Hematopoietic multipotent progenitor cell (in vitro differentiated cells): ENCODE measurements around the gene KYAT1. TPM values are rescaled to one million over a fixed set of nuclear protein-coding genes. Genes with fewer than 3 reads are reported as not detected.

Experiments used
- DNase-seq, 3 donors: peaks; one replicate each; pipeline ENCODE4 v3.0.0-alpha.2; 2011 to 2015; ENCODE audit warnings: low read depth in 2 of 3, low spot score in 2 of 3
- total RNA-seq: library from RNA; depleted of rRNA; stranded (reverse); fragments of >200 nt; gene quantifications from one replicate; pipeline ENCODE4 v1.2.3, GENCODE V29; 2012

The KYAT1 gene
- total RNA-seq, 1 donor = 12.1 TPM

DNA sequence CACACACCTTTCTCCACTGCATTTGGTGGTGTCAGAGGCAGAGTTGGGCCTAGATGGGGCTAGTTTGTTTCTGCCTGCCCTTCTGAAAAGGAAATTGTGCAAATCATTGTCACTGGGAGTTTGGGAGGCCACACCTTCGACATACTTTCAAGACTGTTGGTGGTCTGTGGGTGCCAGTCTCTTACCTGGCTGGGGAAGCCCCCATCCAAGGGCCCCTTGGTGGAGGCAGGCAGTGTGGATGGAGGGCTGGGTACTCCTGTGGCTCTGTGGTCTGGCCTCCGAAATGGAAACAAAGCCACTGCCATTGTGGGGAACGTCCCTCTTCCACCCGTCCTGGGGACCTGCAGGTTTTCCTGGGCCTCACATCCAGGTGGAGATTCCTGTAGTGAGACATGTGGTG lies 28.1 kb upstream of the KYAT1 start:
- DNase-seq = no peak

DNA sequence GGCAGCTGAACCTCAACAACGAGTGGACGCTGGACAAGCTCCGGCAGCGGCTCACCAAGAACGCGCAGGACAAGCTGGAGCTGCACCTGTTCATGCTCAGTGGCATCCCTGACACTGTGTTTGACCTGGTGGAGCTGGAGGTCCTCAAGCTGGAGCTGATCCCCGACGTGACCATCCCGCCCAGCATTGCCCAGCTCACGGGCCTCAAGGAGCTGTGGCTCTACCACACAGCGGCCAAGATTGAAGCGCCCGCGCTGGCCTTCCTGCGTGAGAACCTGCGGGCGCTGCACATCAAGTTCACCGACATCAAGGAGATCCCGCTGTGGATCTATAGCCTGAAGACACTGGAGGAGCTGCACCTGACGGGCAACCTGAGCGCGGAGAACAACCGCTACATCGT lies 26.6 kb upstream of the KYAT1 start:
- no peak for DNase-seq

DNA sequence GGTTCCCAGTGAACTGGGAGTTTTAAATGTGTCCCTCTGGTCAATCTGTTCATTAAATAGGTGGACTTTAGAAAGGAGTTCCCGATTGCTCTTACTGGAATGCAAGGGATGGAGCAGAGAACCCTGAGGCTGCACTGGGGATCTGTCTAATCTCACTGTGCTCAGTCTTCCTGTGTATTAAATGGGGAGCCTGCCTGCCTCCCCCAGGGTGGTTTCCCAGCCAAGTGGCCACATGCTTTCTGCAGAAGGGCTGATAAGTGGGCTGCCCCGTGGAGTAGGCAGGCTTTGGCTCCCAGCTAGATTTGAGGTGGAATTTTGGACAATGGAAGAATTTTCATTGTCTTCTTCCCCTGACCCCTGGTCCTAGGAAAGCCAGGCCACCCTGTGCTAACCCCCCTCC lies 25.0 kb upstream of the KYAT1 start:
- DNase-seq = no peak

DNA sequence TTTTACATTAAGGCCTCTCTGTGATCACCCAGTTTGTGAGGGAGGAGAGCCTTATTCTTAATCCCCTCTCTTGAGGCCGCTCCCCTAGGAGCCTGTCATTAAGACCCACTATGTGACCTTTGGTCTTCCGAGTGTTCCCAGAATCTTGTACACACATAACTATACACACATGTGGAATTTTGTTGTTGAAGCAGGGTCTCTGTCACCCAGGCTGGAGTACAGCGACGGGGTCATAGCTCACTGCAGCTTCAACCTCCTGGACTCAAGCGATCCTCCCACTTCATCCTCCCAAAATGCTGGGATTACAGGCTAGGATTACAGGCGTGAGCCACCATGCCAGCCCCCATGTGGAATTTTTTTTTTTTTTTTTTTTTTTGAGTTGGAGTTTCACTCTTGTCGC lies 24.2 kb upstream of the KYAT1 start:
- no peak for DNase-seq

DNA sequence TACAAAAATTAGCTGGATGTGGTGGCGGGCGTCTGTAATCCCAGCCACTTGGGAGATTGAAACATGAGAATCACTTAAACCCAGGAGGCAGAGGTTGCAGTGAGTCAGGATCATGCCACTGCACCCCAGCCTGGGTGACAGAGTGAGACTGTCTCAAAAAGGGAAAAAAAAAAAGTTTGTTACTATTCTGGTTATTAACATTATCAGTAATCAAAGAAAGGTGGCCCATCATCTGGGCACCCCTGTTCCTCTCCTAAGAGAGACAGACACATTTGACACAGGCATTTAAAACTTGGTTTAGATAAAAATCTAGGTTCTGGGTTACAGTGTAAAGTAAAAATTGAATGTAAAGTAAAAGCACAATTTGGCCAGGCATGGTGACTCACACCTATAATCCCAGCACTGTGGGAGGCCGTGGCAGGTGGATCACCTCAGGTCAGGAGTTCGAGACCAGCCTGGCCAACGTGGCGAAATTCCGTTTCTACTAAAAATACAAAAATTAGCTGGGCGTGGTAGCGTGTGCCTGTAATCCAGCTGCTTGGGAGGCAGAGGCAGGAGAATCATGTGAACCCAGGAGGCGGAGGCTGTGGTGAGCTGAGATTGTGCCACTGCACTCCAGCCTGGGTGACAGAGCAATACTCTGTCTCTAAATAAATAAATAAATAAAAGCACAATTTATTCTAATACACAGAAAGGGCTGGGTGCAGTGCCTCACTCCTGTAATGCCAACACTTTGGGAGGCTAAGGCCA lies 22.3 kb upstream of the KYAT1 start:
- no peak for DNase-seq

DNA sequence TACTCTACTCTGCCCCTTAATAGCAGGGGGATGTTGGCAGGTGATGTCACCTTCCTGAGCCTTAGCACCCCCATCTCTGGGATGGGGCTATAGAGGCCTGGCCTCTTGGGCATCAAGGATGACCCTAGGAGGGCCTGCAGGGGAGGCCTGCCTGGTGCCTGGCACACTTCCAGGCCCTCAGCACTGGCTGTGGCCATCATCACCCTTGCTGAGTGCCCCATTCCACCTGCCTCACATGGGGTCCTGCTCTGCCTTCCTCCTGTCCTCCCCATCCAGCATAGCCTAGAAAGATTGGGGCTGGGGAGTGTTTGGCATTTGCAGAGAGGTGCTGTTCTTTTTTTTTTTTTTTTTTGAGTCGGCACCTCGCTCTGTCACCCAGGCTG lies 21.3 kb upstream of the KYAT1 start:
- no peak for DNase-seq

DNA sequence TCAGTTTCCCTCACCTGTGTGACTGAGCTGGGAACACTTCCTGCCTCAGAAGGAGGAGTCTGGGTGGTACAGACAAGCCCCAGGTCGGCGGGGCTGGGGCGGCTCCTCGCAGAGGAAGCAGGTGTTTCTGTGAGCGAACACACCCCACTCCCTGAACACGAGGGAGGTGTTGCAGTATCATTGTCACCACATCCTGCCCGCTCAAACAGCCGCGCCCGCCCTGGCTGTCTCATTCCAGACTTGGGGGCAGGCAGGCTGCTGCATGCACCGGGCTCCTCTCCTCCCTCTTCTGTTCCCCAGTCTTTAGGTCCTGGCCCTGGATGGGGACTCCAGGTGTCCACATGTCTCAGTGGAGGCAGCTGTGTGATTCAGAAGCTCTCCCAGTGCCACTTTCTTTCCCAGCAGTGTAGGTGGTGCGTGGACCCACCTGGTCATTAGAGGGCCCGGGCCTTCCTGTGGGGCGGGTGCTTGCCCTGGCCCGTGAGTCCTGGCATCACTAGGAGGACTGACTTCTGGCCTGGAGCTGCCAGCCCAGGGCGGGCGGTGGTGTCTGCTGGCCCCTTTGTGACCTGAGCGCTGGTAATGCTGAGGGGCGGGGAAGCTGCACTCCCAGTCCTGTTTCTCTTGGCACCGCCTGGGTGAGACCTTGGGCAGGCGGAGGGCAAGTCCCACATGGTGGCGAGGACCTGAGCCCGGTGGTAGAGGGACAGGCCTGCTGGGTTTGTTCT lies 20.8 kb upstream of the KYAT1 start:
- peak; percentile 66 to 88 (median 81) for DNase-seq

DNA sequence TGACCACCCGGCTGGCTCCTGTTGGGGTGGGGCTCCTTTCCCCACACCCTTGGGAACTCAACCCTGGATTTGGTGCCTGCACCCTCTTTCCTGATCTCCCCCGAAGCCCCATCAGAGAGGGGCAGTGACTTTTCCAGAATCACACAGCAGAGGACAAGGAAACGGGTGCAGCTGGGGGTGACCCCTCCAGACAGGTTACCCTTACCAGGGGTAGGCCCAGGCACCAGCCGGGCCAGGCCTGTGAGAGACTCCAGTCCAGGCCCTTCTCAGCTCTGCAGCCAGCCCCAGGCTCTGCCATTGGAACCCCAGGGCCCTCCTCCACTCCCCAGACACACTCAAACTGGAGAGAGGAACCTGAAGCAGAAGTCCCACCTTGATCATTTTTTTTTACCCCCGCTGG lies 20.1 kb upstream of the KYAT1 start:
- peak in 1 of 3 donors; percentile 11 for DNase-seq

DNA sequence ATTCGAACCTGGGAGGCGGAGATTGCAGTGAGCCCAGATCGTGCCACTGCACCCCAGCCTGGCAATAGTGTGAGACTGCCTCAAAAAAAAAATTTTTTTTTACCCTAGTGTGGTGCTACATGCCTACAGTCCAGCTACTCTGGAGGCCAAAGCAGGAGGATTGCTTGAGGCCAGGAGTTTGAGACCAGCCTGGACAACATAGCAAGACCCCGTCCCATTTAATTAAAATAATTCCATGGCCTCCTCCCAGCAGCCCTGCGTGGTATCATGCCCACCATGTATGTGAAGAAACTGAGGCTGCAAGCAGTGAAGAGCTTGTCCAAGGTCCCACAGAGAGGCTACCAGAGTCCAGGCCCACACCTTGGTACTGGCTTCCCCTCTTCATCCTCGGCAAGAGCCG lies 19.6 kb upstream of the KYAT1 start:
- no peak for DNase-seq

DNA sequence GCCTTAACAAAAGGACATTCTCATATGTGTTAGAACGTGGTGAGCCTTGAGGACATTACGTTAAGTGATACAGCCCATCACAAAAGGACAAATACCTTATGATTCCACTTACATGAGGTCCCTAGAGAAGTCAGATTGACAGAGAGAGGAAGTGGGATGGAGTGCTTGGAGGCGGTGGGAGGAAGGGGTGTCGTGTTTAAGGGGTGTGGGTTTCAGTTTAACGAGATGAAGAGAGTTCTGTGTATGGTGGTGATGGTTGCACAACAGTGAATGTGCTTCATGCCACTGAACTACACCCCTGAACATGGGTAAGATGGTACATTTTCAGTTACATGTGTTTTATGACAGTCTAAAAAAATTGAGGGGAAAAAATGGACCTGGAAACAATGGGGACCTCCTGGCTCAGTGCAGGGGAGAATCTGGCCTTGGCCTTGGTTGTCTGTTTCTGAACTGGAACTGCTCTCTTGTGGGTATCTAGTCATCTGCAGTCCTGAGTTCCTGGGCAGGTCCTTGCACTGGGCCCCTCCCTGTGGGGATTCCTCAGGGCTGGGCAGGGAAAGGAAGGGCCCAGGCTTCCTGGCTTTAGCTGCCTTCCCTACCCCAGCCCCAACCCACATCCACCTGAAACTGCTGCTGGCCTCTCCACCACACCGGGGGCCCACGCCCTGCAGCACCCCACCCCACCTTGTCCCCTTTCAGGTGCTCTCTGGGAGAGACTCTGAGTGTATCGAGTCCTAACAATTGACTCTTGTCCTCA lies 18.0 kb upstream of the KYAT1 start:
- peak in 1 of 3 donors; percentile 44 for DNase-seq

DNA sequence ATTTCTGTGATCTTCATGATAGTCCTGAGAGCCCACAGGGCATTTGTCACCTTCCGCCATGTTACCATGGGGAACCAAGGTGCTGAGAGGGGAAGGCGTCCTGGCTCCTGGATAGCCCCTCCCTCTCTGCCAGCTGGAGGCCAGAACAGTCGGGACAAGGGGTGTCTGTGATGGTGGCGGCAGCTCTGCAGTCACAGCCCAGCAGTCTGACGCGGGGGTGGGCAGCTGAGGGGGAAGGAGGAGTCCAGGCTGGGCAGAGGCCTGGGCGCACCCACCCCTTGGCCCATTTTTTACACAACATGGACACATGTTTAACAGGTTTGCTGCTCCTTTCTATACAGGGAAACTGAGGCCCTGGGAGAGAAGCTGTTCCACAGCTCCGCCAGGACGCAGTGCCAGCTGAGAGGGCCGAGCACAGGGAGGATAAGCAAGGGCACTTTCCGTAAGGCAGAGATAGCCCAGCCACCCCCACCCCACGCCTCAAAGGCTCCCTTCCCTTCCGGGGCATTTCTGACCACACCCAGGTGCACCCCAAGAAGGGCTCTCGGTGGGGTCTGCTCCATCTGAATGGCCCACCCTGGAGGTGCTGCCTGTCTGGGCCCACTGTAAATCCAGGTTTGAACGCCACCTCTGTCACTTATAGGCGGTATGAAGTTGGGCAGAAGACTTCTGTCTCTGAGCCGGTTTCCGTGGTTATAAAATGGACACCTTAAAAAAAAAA lies 17.3 kb upstream of the KYAT1 start:
- no peak for DNase-seq

DNA sequence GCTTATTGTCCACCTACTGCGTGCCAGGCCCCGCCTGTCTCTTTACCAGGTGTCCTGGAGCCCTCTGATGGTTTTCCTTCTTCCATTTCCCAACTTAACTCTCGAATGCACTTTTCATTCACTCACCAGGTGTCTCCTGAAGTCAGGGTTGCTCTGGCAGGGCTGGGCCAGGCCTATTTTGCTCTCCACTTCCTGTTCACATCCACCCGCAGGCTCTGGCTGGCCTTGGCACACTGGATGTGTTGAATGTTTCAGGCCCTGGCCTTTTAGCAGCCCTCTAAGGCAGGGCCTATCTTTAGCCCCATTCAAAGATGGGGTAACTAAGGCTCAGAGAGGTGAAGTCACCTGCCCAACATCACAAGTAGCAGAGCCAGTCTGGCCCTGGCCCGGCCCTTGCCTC lies 16.6 kb upstream of the KYAT1 start:
- no peak for DNase-seq

DNA sequence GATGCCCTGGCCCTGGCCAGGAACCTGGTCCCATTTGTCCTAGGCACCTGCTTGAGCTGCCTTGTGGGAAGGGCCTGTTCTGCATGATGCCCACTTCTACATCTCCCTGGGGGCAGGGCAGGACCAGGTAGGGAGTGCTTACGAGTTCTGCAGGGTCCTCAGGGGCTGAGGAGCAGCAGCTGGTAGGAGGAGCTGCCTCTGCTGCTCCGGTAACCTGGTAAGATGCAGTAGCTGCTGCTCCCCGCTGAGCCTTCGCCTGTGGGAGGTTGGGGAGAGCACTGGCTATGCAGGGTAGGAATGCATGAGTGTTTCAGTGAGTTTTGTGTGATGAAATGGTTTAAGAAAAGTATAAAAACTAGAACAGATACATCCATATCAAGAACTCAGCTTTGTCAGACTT lies 13.8 kb upstream of the KYAT1 start:
- DNase-seq = no peak

DNA sequence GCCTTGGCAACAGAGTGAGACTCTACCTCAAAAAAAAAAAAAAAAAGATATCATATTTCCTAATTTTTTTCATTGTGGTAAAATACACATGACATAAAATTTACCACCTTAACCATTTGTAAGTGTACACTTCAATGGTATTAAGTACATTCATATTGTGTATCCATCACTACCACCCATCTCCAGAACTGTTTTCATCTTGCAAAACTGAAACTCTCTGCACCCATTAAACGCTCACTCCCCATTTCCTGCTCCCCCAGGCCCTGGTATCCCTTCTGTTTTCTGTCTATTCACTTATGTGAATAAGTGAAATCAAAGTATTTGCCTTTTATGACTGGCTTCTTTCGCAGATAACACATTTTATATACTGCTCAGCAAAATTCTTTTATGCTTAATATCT lies 13.0 kb upstream of the KYAT1 start:
- DNase-seq = no peak

DNA sequence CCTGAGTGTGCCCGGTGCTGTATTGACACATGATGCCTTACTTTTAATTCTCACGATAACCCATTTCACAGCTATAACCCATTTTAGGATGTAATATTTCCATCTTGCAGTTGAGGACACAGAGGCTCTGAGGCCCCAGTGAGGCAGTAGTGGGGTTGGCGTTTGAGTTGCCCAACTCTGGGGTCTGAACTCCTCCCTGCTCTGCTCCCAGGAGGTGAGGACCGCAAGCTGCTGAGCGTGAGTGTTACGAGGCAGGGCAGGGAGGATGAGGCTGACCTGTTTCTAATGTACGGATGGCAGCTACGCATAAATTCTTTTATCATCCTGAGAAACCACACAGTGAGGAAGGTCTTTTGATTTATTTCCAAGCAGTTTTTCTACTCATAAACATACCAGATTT lies 11.6 kb upstream of the KYAT1 start:
- no peak for DNase-seq

DNA sequence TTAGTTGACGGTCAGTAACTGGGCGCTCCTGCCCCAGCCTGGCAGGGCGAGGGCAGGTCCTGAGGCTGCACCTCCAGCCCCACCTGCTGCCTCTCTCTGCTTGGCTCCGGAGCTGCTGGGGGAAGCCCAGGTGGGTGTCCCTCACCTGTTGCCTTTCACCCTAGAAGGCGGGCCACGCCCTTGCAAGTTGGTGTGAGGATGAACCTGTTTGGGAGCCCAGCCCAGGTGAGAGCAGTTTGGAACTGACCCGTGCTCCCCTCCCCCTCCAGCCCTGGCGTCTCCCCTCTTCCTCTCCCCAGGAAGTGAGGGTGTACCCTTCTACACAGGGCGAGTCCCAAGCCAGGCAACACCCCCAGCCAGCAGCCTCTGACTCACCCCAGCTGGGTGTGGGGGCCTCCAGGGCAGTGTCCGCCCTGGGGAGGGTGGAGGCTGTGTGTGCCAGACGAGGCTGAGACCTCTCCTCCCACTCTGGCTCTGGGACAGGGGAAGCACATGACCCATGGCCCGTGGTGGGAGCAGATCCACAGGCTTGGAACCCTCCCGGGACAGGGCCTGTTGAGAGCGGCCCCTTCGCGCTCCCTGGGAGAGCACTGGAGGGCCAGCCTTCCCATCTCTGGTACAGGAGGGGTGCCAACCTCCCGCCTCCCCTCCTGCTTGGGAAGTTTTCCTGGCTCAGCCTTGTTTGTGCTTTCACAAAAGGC lies 10.6 kb upstream of the KYAT1 start:
- DNase-seq = no peak

DNA sequence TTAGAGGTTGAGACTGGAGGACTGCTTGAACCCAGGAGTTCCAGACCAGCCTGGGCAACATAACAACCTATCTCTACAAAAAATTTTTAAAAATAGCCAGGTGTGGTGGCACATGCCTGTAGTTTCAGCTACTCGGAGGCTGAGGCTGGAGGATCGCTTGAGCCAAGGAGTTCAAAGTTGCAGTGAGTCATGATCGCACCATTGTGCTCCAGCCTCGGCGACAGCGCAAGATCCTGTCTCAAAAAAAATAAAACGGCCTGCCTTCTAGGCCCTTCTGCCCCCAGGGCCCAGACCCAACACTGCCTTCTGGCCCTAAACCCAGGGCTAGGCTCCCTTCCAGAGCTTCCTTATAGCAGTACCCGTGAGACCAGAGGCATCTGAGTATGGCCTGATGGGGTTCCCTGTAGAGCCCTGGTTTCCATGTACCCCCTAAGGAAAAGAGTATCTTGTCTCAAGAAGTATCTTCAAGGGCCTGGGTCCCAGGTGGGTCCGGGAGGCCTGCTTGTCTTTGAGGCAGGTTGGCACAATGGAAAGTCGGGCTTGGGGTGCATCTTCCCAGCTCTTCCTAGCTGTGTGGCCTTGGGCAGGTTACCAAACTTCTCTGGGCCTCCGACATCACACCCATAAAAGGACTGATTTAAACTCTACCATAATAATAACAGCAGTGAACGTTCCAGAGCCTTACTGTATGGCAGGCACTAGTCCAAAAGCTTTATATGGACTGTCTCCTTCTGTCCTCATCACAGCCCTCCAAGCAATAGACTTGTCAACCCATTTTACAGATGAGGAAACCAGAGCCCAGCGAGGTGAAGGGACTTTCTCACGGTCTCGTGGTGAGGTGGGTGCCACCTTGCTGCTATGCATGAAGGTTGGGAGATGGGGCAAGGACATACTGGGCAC lies 9.8 kb upstream of the KYAT1 start:
- no peak for DNase-seq

DNA sequence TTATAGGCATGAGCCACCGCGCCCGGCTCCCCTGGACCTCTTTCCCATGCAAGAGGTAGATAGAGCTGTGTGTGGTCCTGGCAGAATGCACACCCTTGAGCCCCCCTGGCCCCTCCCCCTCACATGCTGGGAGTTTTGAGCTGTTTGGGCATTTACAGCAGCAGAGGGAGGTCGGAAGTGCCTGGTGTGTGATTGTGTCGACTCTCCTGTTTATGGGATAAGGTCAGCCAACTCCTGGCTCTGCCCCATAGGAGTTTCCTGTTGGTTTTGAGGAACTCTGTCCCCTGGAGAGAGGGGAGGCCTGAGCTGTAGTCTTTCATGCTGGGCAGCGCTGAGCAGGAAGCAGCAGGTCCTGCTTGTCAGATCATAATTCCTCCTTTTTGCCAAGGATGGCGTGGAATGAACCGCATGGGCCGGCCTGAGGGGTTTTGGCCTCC lies 6.2 kb upstream of the KYAT1 start:
- DNase-seq = no peak

DNA sequence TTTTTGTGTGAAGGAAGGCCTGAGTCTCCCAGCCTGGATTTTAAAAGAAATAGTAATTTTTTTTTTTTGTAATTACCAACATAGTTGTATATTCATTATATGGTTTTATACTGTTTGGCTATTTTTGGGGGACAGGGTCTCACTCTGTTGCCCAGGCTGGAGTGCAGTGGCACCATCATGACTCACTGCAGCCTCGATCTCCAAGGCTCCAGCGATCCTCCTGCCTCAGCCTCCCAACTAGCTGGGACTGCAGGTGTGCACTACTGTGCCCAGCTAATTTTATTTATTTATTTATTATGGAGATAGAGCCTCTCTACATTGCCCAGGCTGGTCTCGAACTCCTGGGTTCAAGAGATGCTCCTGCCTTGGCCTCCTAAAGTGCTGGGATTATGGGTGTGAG lies 5.3 kb upstream of the KYAT1 start:
- DNase-seq = no peak
